Hematopoietic multipotent progenitor cell treated with erythropoietin and hydrocortisone succinate and interleukin-3 and kit ligand, for 17 days (in vitro differentiated cells): ENCODE data around the gene NBEA.
"Not testable (repeated sequence)": the region's sequence is repeated elsewhere in the genome, so short reads cannot be mapped to it uniquely, and the experiment has no call there.

Source experiments
- DNase-seq: peaks from one replicate; pipeline ENCODE4 v3.0.0-alpha.2; 2015; ENCODE audit warnings: low spot score

Gene NBEA

DNA sequence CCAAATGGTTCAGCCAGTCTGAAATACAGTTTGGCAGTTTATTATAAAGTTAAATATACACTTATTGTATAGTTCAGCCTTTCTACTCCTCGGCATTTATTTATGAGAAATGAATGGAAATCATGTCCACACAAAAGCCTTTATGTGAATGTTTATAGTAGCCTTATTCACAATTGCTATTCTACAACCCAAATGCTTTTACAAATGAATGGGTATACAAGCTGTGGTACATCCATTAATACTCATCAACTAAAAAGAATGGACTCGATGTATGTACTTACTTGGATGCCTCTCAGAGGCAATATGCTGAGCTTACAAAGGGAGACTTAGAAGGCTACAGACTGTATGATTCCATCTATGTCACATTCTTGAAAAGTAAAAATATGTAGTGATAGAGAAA, 150.7 kb downstream of the NBEA start:
- no peak for DNase-seq

DNA sequence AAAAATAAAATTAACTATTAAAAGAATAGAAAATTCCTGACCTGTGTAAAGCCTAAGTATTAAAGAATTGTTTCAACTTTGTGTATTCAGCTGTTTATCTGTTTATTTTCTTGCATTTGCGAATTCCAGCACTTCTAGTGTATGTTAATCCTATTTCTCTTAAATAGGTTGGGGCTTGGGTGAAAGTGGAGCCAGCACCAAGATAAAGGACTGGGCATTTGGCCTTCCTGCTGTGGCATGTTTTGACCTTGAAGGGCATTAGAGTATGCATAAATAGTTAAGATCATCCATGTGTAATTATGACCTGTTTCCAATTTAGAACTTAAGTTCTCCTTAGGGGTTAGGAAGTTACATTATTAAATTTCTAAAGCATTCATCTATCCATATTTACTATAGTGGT, 151.3 kb downstream of the NBEA start:
- no peak for DNase-seq

DNA sequence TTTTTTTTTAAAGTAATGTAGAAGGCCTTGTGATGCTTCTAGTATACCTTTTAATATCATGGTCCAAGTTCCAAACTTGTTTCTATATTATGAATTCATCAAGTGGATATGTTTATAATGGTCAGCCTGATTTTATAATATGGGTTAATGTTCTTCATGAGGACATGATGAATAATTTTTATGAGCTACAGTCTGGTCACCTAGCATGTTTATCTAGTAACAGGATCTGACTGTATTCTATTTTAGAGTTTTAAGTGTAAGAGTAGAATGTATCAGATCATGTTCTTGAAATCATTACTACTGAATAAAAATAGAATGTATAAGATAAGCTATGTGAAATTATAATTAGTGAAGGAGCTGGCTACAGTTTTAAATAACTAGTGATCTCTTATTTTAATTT, 164.7 kb downstream of the NBEA start:
- not testable (repeated sequence) for DNase-seq

DNA sequence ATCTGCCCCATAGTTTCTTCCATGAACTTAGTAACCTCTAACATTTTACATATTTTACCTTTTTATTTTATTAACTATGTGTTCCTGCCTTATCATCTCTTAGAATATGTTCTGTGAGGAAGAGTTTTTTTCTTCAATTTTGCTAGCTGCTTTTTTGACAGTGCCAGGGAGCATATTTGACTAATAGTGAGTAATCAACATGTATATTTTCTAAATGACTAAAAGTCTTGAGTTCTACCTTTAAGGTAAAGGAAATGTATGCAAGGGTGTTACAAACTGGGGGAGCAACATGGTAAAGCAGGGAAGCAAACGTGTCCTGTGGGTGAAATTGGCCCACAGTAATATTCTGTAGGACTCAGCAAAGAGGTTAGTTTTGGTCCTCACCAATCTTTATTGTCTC, 165.5 kb downstream of the NBEA start:
- DNase-seq = no peak

DNA sequence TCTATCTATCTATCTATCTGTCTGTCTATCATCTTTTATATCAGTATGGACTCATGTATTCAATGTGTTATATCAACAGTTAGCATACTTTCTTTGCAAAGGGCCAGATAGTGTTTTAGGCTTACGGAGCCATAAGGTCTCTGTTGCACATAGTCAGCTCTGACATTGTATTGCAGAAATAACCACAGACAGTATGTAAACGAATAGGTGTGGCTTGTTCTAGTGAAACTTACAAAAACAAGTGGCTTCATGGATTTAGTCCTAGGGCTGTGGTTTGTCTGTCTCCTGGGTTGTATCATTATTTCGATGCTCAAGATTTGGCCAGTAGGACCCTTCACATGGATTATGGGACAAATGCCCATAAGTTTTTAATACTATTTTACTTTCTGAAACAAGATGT, 171.5 kb downstream of the NBEA start:
- not testable (repeated sequence) for DNase-seq

DNA sequence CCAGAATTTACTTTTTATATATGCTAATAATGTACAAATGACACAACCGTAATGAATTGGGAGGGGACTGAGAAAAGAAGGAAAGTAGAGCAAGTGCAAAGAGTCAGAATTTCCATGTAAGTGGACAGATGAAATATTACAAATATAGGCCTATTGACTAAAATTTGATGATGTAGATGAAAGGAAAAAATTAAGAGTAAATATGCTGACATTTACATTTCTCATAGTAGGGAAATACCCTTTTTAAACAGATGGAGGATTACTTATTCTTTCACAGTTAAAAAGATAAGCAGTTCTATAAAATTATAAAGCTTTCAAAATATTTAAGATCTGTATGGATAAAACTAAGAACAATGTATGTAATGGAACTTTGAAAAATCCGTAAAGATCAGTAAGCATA, 185.4 kb downstream of the NBEA start:
- DNase-seq = no peak

DNA sequence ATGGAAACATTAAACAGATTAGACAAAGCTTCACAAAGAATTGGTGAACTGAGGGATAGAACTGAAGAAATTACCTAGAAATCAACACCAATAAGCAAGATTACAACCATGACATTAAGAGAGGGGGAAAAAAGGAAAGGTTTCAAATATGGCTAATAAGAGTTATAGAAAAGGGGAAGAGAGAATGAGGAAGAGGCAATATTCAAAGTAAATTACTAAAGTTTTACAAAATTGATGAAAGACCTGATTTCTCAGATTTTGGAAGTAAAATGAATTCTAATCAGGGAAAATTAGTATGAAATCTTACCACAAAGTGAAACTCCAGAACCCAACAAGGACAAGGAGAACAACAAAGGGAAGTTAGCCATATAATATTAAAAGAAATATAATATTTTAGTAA, 187.4 kb downstream of the NBEA start:
- no peak for DNase-seq

DNA sequence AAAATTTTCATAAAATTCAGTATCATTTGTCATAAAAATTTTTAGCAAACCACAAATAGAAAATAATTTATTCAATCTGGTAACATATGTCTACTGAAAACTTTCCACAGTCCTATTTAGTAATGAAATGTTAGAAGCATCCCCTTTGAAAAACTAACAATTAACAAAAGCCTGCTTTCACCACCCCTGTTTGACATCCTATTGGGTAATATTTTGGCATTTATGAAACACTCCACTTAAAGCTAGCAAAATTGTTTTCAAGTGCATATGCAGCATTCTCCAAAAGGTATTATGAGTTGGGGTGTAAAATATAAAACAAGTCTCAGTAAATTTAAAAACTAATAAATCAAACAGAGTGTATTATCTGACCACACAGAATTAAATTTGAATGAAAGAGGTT, 189.4 kb downstream of the NBEA start:
- DNase-seq = no peak

DNA sequence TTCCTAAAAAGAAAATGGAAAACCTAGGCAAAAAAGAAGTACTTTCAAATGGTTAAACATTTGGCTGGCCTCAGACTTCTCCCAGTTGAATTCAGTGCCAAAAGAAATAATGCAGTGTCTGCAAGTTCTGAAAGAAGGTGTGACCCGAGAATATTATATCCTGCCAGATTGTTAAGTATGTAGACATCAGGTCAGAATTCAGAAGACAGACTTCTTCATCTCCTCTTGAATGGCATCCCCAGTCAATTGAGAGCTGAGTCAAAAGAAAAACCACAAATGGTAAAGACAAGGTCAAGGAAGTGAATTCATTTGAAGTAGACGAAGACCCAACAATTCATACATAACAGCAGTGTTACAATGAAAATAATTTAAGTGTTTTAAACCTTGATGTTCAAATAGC, 194.5 kb downstream of the NBEA start:
- DNase-seq = no peak

DNA sequence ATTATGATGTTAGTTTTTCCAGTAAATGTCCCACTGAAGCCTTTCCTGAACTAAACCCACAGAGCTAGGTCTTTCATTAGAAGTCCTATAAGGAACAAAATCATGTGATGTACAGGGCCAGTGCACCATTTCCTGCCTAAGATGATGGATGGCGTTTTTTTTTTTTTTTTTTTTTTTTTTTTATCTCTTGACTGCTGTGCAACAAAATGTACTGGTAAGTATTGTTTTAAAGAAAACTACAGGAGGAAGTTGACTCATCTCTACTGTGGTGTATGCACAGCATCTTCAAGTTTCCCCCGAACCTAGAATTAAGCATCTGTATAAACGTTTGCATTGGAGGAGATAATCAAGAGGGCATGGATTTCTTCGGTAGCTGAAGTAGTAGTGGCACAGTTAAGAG, 197.5 kb downstream of the NBEA start:
- DNase-seq = no peak

DNA sequence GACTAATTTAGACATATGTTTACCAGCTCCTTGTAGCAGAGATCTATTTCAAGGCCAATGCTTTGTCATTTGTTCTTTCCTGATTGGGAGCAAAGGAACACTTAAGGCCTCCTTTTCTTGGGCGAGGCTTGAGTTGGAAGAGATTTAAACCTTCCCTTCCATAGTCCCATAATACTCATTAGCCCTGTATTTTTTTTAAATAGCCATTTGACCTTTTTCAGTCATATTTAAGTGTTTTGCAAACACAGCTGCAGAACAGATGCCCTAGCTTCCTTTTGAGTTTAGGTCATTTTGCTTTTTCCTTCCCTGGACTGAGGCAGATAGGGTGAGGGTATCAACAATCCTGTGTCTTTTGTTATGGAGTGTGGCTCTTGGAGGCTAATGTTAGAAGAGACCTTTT, 198.3 kb downstream of the NBEA start:
- DNase-seq = no peak

DNA sequence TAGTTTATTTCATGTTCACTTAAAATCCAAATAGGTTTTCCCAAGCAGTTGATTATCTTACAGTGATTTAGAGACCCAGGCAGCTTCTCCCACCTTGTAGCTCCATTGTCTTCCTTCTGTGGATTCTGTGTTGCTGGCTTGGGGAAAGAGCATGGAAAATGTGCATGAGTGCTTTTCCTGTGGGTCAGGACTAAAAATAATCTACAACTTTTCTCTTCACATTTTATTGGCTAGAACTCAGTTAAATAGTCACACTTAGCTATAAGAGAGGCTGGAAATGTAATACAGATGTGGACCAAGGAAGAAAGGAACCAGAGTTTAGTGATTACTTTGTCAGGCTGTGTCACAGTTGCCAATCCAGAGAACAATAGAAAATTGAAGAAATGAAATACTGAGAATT, 198.8 kb downstream of the NBEA start:
- DNase-seq = no peak

DNA sequence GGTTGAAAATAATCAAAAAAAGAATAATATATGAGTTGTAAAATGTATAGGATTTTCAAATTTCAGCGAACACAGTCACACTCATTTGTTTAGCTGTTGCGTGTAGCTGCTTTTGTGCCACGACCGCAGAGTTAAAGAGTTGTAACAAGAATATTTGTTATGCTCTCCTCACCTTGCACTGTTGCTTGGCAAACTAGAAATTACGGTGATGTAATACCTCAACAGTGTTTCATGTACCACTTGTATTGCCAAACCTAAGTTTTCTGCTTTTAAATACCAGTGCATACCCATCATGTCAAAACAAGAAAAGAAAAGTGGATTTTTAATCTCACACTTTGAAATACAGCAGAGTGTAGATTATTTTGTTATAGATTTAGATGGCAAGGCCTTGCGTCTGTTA, 201.1 kb downstream of the NBEA start:
- DNase-seq = no peak

DNA sequence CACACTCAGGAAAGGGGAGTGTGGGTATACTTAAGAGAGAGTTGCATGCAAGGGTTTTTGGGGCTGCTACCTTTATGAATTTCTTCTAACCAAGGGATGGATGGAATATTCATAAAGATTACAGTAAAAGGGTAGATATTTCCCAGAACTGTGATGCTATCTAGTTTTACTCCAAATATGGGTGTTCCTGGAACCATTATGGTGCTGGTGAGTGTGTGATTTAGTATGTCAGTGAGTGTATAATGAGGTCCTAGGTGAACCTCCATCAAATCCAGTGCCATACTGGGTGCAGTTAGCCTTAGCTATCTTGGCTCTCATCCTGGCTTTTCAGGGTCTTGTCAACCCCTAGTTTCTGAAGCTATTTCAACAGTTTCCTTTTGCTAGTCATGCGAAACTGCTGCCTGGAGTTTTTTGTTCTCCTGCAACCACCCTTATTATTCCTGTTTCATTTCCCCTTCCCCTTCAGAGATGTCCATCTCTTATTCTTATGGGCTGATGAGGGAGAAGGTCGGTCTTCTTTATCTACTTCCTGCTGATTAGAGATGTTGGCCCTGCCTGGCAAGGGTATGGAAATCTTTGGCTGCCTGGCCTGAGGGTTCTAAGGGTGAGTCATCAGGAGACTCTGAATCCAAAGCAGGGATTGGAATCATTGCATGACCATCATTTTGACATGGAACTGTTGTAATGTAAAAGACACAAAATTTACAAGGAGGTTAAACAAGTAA, 202.3 kb downstream of the NBEA start:
- no peak for DNase-seq

DNA sequence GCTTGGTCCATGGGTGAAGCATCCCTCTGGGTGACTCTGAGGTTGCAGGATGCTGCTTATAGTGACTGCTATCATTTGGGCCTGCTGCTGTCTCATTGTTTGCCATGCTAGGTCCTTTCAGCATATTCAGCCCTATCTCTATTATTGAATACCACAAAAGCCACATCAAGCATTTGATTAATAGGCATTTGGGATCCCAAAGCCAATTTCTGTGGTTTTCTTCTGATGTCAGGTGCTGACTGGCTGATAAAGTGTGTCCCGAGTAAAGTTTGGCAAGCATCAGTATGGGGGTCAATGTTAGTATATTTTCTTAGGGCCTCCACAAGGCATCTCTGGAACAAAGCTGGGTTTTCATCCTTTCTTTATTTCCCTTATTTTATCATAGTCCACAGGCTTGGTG, 204.6 kb downstream of the NBEA start:
- no peak for DNase-seq

DNA sequence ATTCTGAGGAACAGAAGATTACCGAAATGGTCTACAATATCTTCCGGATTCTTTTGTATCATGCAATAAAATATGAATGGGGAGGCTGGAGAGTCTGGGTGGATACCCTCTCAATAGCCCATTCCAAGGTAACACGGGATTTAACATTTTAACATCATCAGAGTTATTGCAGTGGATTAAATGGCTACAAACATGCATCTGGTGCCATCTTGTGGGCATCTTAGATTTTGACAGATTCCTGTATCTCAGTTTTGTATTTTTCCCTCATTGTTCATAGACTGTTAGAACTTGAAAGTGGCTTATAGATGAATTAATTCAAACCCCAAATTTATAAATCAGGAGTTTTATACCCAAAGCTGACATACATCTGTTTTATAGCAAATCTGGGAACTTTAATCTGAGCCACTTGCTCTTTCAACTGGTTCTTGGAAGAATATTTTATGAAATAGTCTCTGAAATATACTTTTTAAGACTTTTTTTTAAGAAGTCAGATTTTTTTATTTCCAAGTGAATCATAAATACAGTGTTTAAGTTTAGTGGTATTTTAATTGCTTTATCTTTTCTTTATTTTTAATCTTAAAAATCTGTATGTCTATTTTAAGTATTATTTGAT, 215.2 kb downstream of the NBEA start:
- no peak for DNase-seq

DNA sequence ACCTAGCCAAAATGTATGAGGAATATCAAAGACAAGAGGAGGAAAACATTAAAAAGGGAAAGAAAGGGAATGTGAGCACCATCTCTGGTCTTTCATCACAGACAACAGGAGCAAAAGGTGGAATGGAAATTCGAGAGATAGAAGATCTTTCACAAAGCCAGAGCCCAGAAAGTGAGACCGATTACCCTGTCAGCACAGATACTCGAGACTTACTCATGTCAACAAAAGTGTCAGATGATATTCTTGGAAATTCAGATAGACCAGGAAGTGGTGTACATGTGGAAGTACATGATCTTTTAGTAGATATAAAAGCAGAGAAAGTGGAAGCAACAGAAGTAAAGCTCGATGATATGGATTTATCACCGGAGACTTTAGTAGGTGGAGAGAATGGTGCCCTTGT, 217.0 kb downstream of the NBEA start:
- no peak for DNase-seq

DNA sequence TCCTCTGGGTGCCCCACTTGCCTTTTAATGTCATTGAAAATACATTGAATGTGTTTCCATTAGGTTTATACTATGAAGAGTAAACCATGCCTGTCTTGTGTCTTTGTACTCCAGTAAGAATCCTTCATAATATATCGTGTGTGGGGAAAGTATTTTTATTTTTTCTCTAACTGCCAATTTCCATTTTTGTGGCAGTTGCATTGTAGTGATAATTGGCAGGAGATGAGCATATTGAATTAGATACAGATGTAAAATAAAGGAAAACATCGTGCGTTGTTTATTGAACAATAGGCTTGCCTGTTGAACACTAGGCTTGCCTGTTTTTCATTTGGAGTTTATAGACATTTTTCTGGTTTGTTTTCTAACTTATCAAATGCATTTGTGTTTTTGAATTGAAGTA, 218.8 kb downstream of the NBEA start:
- DNase-seq = no peak

DNA sequence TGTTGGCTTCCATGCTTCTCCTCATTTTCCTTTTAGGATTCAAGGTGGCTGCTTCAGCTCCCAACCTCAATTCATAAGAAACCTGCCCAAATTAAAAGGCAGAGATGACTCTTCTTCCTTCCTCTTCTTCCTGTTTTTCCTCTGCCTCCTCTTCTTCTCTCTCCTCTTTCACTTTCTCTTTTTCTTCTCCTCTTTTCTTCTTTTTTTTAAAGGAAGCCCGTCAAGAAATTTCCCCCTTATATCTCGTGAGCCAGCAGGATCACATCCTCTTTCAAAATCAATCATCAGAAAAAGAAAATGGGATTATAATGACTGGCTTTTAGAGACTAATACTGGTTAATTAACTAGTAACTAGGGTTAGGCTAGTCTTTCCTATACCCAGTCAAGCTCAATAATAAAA, 220.3 kb downstream of the NBEA start:
- DNase-seq = no peak

DNA sequence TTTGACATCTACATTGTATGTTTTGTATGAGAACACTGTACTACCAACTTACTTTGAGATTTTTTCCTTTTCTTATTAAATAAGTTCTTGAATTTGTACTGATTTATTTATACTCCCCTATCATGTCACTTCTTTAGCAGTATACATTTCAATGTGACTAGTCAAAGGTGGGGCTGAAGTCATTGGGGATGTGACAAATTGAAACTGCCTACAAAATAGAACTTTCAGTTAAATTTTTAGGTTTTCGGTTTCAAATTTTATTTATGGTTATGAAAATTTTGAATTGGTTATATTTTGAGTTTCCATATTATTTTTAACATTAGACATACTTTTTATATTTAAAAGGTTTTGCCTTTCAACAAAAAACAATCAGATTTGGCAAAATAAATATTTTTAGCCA, 221.6 kb downstream of the NBEA start:
- DNase-seq = no peak

DNA sequence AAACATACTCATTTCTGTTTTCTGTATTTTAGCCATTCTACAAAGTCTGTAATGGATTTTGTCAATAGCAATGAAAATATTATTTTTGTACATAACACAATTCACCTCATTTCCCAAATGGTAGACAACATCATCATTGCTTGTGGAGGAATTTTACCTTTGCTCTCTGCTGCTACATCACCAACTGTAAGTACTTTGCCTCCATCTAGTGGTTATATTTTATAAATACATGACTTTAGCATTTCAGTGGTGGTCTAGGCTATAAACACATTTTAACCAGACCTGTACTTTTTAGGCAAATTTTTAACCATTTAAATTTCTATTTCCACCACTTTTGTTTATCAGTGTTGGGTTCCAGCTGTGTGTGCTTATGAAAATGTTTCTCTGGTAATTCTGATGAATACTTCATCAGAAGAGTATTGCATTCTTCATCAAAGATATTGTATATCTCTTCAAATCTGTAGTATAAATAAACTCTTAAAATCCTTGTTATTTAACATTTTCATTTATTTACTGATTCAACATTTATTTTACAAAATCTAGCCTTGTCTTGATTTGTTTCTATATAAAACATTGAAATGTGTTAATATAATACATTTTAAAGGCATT, 222.4 kb downstream of the NBEA start:
- no peak for DNase-seq

DNA sequence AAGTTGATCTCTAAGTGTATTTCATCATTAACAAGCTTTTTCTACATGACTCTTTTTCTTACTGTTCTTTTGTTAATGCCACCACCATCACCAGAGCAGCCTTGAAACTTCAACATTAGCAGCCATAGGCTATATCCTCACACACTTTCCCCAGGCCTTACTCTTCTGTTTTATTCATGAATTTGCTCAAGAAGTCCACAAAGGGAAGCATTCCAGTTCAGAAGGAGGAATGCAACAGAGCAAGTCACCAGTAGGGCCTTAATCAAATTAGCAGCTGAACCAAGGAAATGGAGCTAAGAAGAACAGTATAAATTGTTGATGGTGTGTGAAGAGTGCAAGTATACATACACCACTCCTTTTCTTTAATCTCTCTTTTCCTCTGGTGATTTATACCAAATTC, 223.1 kb downstream of the NBEA start:
- no peak for DNase-seq

DNA sequence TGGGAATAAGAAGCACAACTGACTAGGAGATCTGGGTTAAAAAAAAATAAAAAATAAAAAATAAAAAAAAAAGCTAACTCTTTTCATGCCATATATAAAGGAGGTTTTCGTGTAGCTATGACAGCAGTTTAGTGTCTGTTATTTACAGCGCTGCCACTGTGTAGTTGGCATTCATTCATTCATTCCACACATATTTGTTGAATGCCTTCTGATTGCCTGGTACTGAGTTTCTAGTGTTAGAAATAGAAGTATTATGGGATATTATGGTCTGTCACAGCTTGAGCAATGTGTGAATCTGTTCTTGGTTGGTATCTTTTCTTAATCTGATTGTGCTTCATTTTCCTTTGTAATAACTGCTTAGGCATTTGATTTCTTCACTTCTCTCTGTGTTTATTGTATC, 237.4 kb downstream of the NBEA start:
- DNase-seq = no peak
